CD1c-positive myeloid dendritic cell (primary cell): Measurements from ENCODE around the gene RAD51B.

Experiments used
- DNase-seq: peaks from one replicate; pipeline ENCODE4 v3.0.0-alpha.2; 2016; ENCODE audit errors: extremely low spot score

Gene RAD51B

GRCh38 chr14:68386950-68387779, 567.6 kb downstream of the RAD51B start:
- DNase-seq: peak; percentile 32

DNA sequence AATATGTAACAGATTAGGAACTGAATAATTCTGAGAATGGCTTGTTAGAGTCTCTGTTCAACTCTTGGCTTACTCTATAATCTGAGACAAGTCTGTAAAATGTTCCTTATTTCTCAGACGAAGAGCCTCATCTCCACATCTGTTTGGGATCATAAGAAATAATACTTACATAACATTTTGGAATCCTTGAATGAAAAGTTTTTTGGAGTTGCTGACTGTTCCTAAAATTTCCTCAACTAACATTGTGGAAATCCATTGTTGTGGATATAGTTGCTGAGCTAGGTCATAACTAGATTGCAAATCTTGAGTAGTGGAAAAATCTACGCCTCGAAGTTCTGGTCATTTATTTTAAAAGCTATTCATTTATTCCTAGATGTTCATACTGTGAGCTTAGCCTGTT, 570.4 kb downstream of the RAD51B start:
- DNase-seq: no peak

GRCh38 chr14:68390741-68391140, 571.2 kb downstream of the RAD51B start:
- no peak for DNase-seq

DNA sequence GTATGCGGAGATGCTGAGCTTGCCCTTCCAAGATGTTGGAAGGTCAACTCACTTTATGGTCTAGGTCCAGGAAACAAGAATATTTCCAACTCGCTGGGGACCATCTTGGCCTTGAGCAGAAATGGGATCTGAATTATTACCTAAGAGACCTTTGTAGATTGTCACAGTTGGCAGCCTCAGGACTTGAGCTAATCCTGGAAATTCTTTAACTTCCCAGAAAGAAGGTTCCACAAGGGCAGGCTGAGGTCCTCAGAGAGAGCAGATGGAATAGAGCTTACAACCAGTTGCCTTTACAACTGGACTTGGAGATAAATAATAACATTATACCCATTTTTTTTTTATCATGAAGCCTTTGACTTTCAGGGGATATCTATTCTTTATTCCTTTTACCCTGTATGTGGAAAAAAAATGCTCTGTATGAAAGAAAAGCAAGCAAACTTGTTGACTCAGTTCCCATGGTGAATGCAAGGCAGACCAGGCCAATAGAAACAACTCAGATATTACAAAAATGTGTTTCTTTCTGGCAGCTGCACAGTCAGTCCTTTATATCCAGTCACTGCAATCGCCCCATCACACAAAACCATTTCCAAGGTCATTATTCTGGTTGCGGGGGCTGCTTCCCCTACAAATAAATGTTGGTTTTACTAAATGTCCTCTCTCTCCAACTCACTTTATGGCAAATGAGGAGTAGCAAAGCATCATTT, 571.9 kb downstream of the RAD51B start:
- no peak for DNase-seq

DNA sequence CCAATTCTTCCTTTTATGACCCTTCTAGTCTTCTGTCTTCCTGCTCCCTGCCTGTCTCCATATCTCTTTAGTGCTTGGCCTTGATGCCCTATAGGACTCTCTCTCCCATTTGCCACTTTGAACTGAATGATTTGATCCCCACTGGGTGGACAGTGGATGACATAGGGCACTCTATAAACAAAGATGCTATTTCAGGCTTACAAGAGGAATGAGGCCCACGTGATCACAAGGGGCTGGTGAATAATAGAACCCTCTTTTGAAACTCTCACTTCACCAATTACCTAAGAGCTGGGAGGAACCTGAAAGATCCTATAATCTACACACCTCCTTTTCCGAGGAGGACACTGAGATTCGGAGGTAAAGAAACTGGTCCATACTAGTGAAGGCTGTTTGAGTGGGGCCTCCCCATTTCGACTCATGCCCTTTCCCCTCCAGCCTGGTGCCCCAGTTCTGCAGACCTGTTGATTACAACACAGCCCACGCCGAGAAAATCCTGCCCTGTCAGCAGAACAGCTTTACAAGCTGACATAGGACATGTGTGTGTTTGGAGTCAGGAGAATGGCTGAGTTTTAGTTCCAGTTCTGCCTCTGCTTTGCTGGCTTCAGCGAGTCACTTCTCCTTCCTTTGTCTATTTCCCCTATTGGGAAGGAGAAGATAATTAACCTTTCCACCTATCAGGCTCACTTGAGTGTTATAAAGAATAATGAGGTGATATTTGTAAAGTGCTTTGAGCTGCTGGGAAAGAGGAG, 573.0 kb downstream of the RAD51B start:
- DNase-seq: peak; percentile 90

DNA sequence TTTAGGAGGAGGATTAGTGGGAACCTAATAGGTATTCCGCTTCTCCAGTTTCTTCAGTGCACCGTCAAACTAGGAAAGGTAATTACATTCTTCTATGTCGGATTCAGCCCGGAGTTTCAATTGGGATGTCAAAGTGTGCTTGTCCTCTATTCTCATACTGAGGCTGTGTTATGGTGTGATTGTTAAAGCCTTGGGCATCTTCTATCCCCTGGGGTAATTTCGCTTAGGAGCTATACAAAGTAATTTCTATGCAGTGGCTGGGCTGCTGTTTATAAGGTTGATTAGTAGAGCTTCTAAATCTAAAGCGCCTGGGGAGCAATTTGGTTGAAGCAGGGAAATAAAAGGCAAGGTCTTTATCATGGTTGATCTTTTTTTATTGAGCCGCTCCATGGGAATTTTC, 573.7 kb downstream of the RAD51B start:
- DNase-seq: no peak

GRCh38 chr14:68394118-68394763, 574.7 kb downstream of the RAD51B start:
- no peak for DNase-seq

DNA sequence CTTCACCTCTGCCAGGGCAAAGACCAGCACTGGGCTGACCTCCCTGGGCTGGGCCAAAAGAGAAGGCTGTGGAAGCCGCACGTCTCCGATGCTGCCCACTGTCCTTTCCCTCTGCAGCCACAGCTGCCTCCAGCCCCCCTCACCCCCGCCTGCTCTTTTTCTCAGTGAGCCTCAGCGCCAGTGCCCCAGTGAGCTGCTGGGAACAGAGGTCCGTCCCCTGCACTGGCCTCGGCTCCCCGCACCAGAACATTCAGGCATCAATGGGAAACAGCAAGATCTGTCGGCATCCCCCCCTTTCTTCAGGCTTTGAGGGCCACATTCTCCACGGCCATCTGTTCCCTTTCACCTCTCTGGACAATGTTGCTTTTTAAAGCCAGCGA, 575.2 kb downstream of the RAD51B start:
- DNase-seq: no peak

GRCh38 chr14:68395604-68396003, 576.0 kb downstream of the RAD51B start:
- DNase-seq: peak; percentile 29

DNA sequence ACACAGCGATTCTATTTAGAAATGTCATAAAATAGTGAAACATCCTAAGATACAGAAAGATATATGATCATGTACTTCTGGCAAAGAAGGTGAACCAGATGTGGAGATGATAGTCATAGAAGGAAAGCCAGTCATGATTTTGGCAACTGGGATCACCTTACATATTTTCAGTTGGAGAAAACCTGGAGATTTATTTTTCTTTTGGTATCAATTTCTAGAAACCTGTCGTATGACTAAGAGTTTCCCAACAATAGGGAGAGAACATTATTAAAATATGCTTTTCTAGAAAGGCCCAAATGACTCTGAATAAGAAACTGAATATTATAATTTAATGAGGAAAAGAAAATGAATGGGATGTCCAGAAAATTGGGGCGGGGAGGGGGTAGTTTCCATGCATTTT, 576.9 kb downstream of the RAD51B start:
- no peak for DNase-seq

DNA sequence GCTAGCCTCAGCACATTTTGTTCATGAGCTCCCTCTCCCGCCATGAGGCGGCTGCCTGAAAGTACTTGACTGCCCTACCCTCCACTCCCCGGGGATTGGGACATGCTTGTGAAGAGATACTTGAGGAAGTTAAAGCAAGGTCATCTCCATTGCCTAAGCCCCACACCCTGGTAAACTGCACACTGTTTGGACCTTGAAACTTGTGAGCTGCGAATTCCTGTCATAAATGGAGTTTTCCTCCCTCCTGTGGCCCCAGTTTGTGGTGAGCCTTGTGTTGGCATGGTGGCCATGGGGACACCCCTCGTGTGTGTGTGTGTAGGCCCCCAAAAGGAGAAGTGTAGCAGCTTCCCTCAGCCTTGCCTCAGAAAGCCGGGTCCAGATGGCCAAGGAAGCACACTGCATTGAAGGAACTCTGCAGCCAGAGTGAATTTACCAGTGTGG, 577.8 kb downstream of the RAD51B start:
- peak; percentile 90 for DNase-seq

DNA sequence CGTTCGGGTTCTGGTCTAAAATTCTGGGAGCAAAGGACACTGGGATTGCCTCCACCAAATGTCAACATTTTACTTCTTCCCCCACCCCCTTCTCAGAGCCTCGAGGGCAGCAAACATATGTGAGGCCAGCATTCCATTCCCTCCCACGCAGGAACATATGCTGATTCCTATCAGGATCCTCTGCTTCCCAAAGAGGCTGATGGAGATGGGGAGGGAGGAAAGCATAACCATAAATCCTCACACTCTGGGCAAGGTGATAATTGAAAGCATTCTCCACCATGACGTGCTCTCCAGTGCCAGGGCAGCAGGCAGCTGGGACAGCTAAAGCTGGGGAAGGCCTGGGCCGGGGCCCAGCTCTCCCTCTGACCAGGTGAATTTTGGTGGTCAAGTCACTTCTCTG, 578.2 kb downstream of the RAD51B start:
- DNase-seq: no peak

GRCh38 chr14:68398370-68398769, 578.8 kb downstream of the RAD51B start:
- DNase-seq: no peak

DNA sequence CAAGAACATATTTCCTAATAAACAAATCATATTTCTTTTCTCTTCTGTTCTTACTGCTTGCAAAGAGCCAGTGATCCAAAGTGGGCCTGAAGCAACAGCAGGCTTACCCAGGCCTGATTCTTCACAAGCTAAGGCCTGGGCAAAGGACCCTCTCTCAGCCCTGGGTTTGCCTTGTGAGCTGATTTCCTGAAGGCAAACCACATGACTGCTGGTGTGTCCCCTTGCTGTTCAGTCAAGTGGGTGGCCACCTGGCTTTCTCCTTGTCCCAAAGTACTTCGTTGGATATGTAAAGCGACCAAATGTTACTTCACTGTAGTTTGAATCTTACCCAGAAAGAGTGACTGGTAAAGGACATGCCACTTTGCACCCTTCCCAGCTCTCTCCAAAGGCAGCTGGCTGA, 580.4 kb downstream of the RAD51B start:
- DNase-seq: no peak

DNA sequence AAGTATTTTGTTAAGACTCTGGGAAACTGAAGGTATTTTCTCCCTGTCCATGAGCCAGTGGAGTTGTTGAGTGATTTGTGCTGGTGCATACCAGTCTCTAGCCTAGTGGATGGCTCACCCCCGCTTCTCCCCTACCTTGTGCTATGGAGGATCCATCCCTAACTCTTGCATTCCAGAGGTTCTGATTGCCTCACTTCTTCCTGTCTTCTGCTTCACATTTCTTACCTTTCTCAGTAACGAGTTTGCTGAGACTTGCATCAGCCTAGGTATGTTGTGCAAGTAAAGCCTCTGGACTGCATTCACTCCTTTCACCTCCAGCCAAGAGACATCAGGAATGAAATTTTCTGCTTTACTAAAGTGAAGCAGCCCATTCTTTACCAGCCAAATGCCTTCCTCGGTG, 581.7 kb downstream of the RAD51B start:
- DNase-seq: no peak

- DNase-seq: no peak
These were observed 582.3 kb downstream of the RAD51B start for GRCh38 chr14:68401855-68402254.

- DNase-seq: no peak
These were observed 583.0 kb downstream of the RAD51B start for GRCh38 chr14:68402525-68403101.

- no peak for DNase-seq
These were observed 583.9 kb downstream of the RAD51B start for GRCh38 chr14:68403191-68404145.

GRCh38 chr14:68404146-68404527, 584.6 kb downstream of the RAD51B start:
- no peak for DNase-seq

DNA sequence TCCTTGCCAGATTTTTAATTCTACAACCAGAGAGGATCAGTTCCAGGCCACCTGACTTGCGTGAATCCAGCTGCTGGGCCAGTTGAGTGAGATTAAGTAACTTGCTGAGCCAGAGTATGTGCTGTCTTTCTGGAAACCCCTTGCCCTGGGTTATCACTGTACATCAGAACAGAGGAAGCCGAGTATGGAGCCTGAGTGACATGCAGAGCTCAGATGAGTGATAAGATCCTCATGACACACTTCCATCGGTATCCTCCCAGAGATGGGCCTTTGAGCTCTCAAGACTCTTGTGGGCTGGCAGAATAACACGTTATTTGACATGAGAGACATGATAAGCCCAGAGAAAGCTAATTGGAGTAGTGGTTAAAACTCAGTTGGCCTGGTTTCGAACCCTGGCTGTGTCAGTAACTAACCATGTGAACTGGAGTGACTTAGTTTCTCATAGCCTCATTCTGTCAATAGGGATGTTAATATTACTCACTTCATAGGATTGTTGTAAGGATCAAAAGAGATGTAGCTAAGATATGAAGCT, 585.1 kb downstream of the RAD51B start:
- DNase-seq: no peak
